Panc1 (cell line): ENCODE results near the gene PPFIA1. TPM values are rescaled to one million over a fixed set of nuclear protein-coding genes. Genes with fewer than 3 reads are reported as not detected.

Experiments used
- ATAC-seq: fragments of 200-7000 bp; cut with Tn5 transposase; 2 replicates; pipeline ENCODE4 v1.9.1; 2020; ENCODE audit warnings: mild to moderate bottlenecking, moderate library complexity
- BruUV-seq: library from RNA; stranded (reverse); fragments of 400-500 nt; replicated peaks from 2 replicates; lab custom pipeline; 2021; lab: Mats Ljungman, UMichigan
- CTCF ChIA-PET: fragments of 300-600 bp; sonication (Branson Sonifier 250); formaldehyde crosslinking; loops from one replicate; lab custom pipeline; 2022; ENCODE audit warnings: antibody characterized with exemption; lab: Charles Lee
- POLR2A ChIA-PET: fragments of 300-600 bp; sonication (Branson Sonifier 250); formaldehyde crosslinking; loops from one replicate; lab custom pipeline; 2022; ENCODE audit warnings: antibody characterized with exemption; lab: Charles Lee
- DNase-seq: peaks from one replicate; pipeline ENCODE4 v3.0.0-alpha.2; 2010; ENCODE audit warnings: low read depth, low spot score
- H3K27ac ChIP-seq: 2 replicates; pipeline ENCODE4 v1.5.1; 2011; ENCODE audit warnings: mild to moderate bottlenecking, low read length, inconsistent platforms
- H3K27me3 ChIP-seq: fragments of 200-500 bp; sonication (Bioruptor generic); 2 replicates; pipeline ENCODE4 v1.6.0; 2014; ENCODE audit warnings: low read length, inconsistent platforms; ENCODE audit not compliant: control insufficient read depth, insufficient read depth
- H3K36me3 ChIP-seq: fragments of 200-500 bp; sonication (Bioruptor generic); 2 replicates; pipeline ENCODE4 v1.5.1; 2014; ENCODE audit warnings: inconsistent platforms, mild to moderate bottlenecking, low read length, moderate library complexity; ENCODE audit not compliant: control insufficient read depth, insufficient read depth
- H3K4me1 ChIP-seq: 2 replicates; pipeline ENCODE4 v1.5.1; 2011; ENCODE audit warnings: inconsistent platforms, mild to moderate bottlenecking, low read length, moderate library complexity; ENCODE audit not compliant: control insufficient read depth, insufficient read depth
- H3K4me3 ChIP-seq, 2 experiments: 2 replicates each; pipeline ENCODE4 v1.5.1; 2011 to 2012; ENCODE audit warnings: low read depth in 2 of 2, low read length in 2 of 2, mild to moderate bottlenecking in 2 of 2, inconsistent platforms in 1 of 2, moderate library complexity in 1 of 2
- H3K9me3 ChIP-seq: fragments of 200-500 bp; sonication (Bioruptor generic); 2 replicates; pipeline ENCODE4 v1.5.1; 2014; ENCODE audit warnings: low read depth, mild to moderate bottlenecking, inconsistent platforms, low read length, moderate library complexity; ENCODE audit not compliant: control insufficient read depth, insufficient read depth
- POLR2AphosphoS5 ChIP-seq: IDR thresholded peaks from 2 replicates; pipeline ENCODE4 v1.6.1; 2012; ENCODE audit warnings: mild to moderate bottlenecking, low read depth, low read length, moderate library complexity
- SIN3A ChIP-seq: IDR thresholded peaks from 2 replicates; pipeline ENCODE4 v1.6.1; 2012; ENCODE audit warnings: low read depth, mild to moderate bottlenecking, low read length, moderate library complexity, borderline replicate concordance; ENCODE audit not compliant: insufficient read depth
- TCF7L2 ChIP-seq: IDR thresholded peaks from 2 replicates; pipeline ENCODE4 v1.6.1; 2011; ENCODE audit warnings: mild to moderate bottlenecking, low read depth, low read length, inconsistent platforms
- in situ Hi-C: cut with HindIII; loops from 2 replicates; pipeline ENCODE4 v1.10.0; 2016; ENCODE audit warnings: low sequenced_read_pairs, low pct_unique_long_range_greater_than_20kb
- intact Hi-C: fragments of 100-400 bp; cut with micrococcal nuclease; formaldehyde crosslinking; loops from one replicate; pipeline ENCODE4 v1.10.0; 2022; ENCODE audit not compliant: unreplicated experiment
- total RNA-seq: library from RNA; stranded (reverse); gene quantifications from one replicate; pipeline ENCODE4 v1.2.1, GENCODE V29; 2021; ENCODE audit not compliant: unreplicated experiment
- TF ChIP-seq, protein P1 (sequence below), 2 experiments: IDR thresholded peaks; 2 replicates each; pipeline ENCODE4 v1.6.1; 2011 to 2012; ENCODE audit warnings: low read depth in 2 of 2, control low read depth in 1 of 2, low read length in 1 of 2, mild to moderate bottlenecking in 1 of 2, moderate library complexity in 1 of 2; ENCODE audit not compliant: insufficient read depth in 1 of 2
- TF ChIP-seq, protein P2 (sequence below): fragments of 450-650 bp; IDR thresholded peaks from 2 replicates; pipeline ENCODE4 v1.5.1; 2017; ENCODE audit warnings: mild to moderate bottlenecking

PPFIA1 gene
- total RNA-seq, 1 experiment from 2014 or later = 101 TPM

DNA sequence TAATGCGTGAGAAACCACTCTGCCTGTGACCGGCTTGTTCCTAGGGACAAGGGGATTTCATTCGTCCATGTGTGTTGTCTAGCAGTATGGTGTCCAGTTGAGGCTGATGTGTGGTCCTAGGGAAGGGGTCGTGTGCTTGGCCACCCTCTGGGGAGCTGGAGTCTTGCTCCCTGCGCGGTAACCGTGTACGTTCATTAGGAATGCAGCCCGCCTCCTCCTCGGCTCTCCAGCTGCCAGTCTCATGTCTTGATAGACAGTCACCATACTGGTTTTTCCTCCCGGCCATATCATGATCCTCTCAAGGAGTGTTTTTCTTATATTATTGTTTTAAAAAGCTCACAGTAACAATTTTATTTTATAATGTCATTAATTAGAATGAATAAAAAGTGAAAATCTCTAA is 133.8 kb downstream of the PPFIA1 start:
- no peaks in the 10 kb centered on the region for H3K27me3 ChIP-seq
- POLR2A ChIA-PET = no interaction called here
- TF ChIP-seq POLR2AphosphoS5 (no peak), TCF7L2 (no peak), SIN3A (no peak)
- TF ChIP-seq, protein P1, sequence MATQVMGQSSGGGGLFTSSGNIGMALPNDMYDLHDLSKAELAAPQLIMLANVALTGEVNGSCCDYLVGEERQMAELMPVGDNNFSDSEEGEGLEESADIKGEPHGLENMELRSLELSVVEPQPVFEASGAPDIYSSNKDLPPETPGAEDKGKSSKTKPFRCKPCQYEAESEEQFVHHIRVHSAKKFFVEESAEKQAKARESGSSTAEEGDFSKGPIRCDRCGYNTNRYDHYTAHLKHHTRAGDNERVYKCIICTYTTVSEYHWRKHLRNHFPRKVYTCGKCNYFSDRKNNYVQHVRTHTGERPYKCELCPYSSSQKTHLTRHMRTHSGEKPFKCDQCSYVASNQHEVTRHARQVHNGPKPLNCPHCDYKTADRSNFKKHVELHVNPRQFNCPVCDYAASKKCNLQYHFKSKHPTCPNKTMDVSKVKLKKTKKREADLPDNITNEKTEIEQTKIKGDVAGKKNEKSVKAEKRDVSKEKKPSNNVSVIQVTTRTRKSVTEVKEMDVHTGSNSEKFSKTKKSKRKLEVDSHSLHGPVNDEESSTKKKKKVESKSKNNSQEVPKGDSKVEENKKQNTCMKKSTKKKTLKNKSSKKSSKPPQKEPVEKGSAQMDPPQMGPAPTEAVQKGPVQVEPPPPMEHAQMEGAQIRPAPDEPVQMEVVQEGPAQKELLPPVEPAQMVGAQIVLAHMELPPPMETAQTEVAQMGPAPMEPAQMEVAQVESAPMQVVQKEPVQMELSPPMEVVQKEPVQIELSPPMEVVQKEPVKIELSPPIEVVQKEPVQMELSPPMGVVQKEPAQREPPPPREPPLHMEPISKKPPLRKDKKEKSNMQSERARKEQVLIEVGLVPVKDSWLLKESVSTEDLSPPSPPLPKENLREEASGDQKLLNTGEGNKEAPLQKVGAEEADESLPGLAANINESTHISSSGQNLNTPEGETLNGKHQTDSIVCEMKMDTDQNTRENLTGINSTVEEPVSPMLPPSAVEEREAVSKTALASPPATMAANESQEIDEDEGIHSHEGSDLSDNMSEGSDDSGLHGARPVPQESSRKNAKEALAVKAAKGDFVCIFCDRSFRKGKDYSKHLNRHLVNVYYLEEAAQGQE (IDR thresholded peaks at IDR 0.05; ENCODE audit: insufficient read depth in 1 of 2, low read depth in 2 of 2, low read length in 1 of 2) = no peak
- TF ChIP-seq, protein P2, sequence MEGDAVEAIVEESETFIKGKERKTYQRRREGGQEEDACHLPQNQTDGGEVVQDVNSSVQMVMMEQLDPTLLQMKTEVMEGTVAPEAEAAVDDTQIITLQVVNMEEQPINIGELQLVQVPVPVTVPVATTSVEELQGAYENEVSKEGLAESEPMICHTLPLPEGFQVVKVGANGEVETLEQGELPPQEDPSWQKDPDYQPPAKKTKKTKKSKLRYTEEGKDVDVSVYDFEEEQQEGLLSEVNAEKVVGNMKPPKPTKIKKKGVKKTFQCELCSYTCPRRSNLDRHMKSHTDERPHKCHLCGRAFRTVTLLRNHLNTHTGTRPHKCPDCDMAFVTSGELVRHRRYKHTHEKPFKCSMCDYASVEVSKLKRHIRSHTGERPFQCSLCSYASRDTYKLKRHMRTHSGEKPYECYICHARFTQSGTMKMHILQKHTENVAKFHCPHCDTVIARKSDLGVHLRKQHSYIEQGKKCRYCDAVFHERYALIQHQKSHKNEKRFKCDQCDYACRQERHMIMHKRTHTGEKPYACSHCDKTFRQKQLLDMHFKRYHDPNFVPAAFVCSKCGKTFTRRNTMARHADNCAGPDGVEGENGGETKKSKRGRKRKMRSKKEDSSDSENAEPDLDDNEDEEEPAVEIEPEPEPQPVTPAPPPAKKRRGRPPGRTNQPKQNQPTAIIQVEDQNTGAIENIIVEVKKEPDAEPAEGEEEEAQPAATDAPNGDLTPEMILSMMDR = no peak

DNA sequence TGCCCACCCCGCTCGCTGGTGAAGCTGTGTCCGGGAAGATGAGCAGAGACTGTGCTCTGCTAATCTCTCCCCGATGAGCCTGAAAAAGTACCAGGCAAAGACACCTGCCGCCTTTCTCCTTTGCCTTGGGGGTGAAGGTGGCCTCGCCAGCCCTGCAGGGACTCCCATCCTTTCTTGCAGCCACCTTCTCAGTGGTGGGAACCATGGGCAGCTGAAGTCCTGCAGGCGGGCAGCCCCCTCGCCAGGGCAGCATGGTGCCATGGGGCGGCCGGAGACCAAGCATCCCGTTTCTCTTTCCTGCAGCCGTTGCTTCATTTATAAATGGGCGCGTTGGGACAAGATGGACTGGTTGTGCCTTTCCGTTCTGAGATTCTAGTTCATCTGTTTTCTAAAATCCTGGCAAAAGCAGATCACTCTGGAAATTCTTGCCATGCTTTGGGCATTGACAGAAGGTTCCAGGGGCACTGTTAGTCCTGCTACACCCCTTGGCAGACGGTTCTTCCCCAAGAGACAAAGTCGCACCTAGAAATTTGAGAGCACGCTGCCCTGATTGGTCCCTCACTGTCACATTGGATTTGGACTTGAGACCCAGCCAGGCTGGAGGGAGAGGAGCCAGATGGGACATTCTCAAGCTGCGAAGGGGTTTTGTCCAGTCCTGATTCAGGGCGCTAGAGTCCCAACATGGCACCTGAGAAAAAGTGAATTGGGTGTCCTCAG is 135.3 kb downstream of the PPFIA1 start:
- Histone ChIP-seq H3K27ac (no peak overlapping the region), H3K4me1 (0 out of 2 replicates have a peak, but pooled peaks cover 6% of the 10 kb centered on the region), H3K36me3 (peaks cover 44% of the 10 kb centered on the region), H3K9me3 (no peaks in the 10 kb centered on the region), H3K27me3 (no peaks in the 10 kb centered on the region), H3K4me3 (no peak overlapping the region)
- POLR2A ChIA-PET = no interaction called here
- TF ChIP-seq, protein P2 = no peak
- TF ChIP-seq TCF7L2 (no peak), POLR2AphosphoS5 (no peak), SIN3A (no peak)
- TF ChIP-seq, protein P1 (IDR thresholded peaks at IDR 0.05; ENCODE audit: insufficient read depth in 1 of 2, low read depth in 2 of 2, low read length in 1 of 2) = no peak
- no TSS peak for BruUV-seq
- intact Hi-C loops = no loop called here
- in situ Hi-C loops = no loop called here
- ATAC-seq (no peak), DNase-seq (no peak)
- CTCF ChIA-PET = no interaction called here

More for the DNA sequence above, 133.8 kb downstream of the PPFIA1 start:
- H3K4me3 ChIP-seq = no peak overlapping the region
- H3K4me1 ChIP-seq = peaks cover 17% of the 10 kb centered on the region
- no peak overlapping the region for H3K27ac ChIP-seq
- in situ Hi-C loops = no loop called here
- DNase-seq (no peak), ATAC-seq (no peak)
- CTCF ChIA-PET = no interaction called here
- H3K9me3 ChIP-seq = no peaks in the 10 kb centered on the region
- peaks cover 29% of the 10 kb centered on the region for H3K36me3 ChIP-seq
- intact Hi-C loops = no loop called here
- no TSS peak for BruUV-seq
